HCT116 (cell line): ENCODE results near the gene MBTD1. TPM values are rescaled to one million over a fixed set of nuclear protein-coding genes. Genes with fewer than 3 reads are reported as not detected.

Experiments used
- EZH2 ChIP-seq: fragments of 200-600 bp; sonication (generic); IDR thresholded peaks from 2 replicates; pipeline ENCODE4 v1.6.1; 2017; ENCODE audit warnings: antibody characterized with exemption, mixed run types
- FOSL1 ChIP-seq: IDR thresholded peaks from 2 replicates; pipeline ENCODE4 v1.6.1; 2012; ENCODE audit warnings: low read depth
- POLR2AphosphoS5 ChIP-seq: IDR thresholded peaks from 2 replicates; pipeline ENCODE4 v1.6.1; 2011; ENCODE audit warnings: mild to moderate bottlenecking, low read depth, low read length, moderate library complexity
- TCF7L2 ChIP-seq: IDR thresholded peaks from 2 replicates; pipeline ENCODE4 v1.7.0; 2011; ENCODE audit warnings: borderline replicate concordance, inconsistent platforms; ENCODE audit not compliant: insufficient read depth, insufficient read length; ENCODE audit errors: extremely low read depth
- YY1 ChIP-seq: IDR thresholded peaks from 2 replicates; pipeline ENCODE4 v1.6.1; 2011; ENCODE audit warnings: low read length, low read depth, moderate library complexity, mild to moderate bottlenecking; ENCODE audit not compliant: insufficient replicate concordance; ENCODE audit errors: extremely low read depth
- ZNF274 ChIP-seq: fragments of 200-500 bp; sonication (Bioruptor generic); IDR thresholded peaks from 2 replicates; pipeline ENCODE4 v1.6.1; 2014; ENCODE audit warnings: mild to moderate bottlenecking, low read depth, low read length, inconsistent platforms
- total RNA-seq: library from RNA; stranded (reverse); gene quantifications from one replicate; pipeline ENCODE4 v1.2.1, GENCODE V29; 2021; ENCODE audit not compliant: unreplicated experiment
- TF ChIP-seq, protein P1 (sequence below): IDR thresholded peaks from 2 replicates; pipeline ENCODE4 v1.6.1; 2011; ENCODE audit warnings: mild to moderate bottlenecking, low read length, moderate library complexity; ENCODE audit not compliant: insufficient replicate concordance; ENCODE audit errors: extremely low read depth
- TF ChIP-seq, protein P2 (sequence below): IDR thresholded peaks from 2 replicates; pipeline ENCODE4 v1.6.1; 2012; ENCODE audit warnings: low read depth

Gene MBTD1
- total RNA-seq, 1 experiment from 2014 or later = 27.3 TPM

DNA sequence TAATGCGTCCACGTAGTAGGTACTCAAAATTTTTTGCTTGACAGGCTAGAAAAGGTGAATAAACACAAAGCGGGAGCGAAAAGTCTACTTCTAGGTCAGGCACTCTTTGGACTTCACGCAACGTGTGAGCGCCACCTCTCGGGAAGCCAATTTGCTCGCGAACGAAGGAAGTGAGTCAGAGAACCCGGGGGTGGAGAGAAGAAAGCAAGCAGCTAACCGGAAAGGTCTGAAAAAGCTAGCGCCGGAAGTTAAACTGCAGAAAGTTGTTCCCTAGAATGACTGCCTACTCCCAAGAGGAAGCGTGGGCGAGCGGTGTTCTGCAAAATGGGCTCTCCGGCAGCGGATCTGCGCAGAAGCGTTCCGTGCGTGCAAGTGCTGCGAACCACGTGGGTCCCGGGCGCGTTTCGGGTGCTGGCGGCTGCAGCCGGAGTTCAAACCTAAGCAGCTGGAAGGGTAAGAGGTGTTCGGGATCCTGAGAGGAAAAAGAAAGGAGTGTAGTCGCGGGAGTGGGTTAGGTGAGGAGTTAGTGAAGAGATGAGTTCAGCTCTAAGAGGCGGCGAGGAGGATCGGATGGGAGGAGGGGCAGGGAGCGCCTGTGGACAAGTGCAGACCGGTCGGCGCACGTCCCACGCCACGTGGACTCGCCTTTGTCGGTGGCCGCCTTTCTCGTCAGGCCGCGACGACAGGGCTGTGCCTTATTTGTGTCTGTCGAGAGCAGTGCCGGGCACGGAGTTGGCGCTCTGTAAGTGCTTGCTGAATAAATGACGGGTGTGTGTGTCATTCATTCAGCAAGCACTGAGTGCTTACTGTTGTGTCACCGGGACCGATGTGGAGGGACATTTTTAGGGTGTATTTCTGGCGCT lies 106.4 kb downstream of the MBTD1 start, which contains the start of gene NME1 (continued):
- TF ChIP-seq, protein P1, sequence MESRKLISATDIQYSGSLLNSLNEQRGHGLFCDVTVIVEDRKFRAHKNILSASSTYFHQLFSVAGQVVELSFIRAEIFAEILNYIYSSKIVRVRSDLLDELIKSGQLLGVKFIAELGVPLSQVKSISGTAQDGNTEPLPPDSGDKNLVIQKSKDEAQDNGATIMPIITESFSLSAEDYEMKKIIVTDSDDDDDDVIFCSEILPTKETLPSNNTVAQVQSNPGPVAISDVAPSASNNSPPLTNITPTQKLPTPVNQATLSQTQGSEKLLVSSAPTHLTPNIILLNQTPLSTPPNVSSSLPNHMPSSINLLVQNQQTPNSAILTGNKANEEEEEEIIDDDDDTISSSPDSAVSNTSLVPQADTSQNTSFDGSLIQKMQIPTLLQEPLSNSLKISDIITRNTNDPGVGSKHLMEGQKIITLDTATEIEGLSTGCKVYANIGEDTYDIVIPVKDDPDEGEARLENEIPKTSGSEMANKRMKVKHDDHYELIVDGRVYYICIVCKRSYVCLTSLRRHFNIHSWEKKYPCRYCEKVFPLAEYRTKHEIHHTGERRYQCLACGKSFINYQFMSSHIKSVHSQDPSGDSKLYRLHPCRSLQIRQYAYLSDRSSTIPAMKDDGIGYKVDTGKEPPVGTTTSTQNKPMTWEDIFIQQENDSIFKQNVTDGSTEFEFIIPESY = peak; percentile 88
- TF ChIP-seq, protein P2, sequence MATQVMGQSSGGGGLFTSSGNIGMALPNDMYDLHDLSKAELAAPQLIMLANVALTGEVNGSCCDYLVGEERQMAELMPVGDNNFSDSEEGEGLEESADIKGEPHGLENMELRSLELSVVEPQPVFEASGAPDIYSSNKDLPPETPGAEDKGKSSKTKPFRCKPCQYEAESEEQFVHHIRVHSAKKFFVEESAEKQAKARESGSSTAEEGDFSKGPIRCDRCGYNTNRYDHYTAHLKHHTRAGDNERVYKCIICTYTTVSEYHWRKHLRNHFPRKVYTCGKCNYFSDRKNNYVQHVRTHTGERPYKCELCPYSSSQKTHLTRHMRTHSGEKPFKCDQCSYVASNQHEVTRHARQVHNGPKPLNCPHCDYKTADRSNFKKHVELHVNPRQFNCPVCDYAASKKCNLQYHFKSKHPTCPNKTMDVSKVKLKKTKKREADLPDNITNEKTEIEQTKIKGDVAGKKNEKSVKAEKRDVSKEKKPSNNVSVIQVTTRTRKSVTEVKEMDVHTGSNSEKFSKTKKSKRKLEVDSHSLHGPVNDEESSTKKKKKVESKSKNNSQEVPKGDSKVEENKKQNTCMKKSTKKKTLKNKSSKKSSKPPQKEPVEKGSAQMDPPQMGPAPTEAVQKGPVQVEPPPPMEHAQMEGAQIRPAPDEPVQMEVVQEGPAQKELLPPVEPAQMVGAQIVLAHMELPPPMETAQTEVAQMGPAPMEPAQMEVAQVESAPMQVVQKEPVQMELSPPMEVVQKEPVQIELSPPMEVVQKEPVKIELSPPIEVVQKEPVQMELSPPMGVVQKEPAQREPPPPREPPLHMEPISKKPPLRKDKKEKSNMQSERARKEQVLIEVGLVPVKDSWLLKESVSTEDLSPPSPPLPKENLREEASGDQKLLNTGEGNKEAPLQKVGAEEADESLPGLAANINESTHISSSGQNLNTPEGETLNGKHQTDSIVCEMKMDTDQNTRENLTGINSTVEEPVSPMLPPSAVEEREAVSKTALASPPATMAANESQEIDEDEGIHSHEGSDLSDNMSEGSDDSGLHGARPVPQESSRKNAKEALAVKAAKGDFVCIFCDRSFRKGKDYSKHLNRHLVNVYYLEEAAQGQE = no peak
- TF ChIP-seq YY1 = peak; percentile 91
- TF ChIP-seq POLR2AphosphoS5 = peak; percentile 97
- no peak for TF ChIP-seq EZH2
- peak; percentile 89 for TF ChIP-seq FOSL1
- TF ChIP-seq ZNF274 = no peak
- TF ChIP-seq TCF7L2 = peak; percentile 76
